Embryonic facial prominence (tissue), 1 donor: Measurements from ENCODE around the gene REN.

Experiments used
- DNase-seq: peaks from one replicate; pipeline ENCODE4 v3.0.0-alpha.2; 2016; ENCODE audit errors: extremely low spot score

Gene REN

DNA sequence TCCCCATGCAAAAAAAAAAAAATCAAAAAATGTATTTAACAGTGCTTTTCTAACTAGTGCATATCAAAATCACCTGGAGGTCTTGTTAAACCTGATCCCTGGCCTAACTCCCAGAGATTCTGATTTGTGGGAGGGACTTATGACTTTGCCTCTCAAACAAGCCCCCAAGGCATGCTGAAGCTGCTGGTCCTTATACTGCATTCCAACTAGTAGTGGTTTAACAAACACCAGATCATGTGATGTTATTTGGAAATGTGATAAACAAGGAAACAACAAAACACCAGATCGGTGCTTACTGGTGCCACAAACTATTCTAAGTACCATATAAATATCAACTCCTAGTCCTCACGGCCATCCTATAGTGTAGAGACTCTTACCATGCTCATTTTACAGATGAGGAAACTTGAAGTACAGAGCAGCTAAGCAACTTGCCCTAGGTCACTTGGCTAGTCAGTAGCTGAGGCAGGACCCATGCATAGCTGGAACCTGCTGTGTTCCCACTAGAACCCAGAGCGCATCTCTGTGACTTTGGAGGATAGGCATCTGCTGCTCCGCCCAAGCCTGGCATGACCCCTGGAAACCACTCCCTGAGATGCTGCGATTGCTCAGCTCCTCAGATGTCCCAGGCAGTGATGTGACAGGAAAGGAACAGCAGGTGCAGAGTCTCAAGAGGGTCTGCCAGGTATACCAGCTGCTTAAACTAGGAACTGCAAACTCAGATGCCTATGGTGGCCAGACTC lies 55.1 kb downstream of the REN start:
- DNase-seq, result no peak

DNA sequence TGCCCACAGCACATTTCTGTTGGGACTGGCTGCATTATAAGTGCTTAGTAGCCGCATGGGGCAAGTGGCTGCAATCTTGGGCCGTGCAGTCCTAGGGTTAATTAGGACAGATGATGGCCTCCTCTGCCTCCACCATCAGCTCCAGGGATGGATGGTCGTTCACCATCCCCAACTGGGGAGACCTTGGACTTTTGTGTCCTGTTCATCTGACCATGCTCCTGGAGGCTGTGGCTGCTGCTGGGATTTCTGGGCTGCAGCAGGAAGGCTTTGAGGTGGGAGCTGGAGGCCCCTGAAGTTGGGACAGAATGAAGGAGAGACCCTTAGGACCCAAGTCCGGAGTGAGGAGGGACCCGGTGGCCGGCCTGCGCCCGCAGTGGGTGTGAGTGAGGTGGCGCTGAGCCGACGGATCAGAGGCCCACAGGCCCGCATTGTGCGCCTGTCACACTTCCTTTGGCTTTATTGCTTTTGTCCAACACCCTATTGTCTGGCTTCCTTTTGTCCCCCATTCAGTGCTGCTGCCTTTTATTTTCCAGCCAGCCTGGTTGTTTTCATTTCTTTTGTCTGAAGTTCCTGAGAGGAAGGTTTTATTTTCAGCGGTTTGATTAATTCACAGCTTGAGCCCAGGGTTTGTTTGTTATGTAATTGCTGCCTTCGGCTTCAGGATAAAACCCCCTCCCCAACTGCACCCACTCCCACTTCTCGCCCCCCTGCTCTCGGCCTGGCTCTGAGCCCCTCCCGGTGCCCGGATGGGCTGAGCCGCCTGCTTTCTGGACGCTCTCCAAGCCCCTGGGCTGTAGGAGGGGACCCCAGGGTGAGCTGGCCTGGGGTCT lies 57.6 kb downstream of the REN start:
- no peak for DNase-seq

DNA sequence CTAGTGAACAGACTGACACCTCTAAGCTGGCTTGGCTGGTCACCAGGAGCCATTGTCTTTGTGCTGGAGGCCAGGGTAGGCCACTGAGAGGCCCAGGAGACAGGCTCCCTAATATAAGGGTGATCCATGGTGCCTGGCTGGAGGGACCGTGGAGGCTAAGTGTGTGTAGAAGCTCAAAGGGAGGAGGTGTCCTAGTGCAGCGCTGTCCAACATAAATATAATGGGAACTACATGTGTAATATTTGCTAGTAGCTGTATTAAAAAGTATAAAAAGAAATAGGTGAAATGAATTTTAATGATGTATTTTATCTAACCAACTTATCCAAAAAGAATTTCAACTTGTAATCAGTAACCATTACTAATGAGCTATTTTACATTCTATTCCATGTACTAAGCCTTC lies 58.2 kb downstream of the REN start:
- no peak for DNase-seq

DNA sequence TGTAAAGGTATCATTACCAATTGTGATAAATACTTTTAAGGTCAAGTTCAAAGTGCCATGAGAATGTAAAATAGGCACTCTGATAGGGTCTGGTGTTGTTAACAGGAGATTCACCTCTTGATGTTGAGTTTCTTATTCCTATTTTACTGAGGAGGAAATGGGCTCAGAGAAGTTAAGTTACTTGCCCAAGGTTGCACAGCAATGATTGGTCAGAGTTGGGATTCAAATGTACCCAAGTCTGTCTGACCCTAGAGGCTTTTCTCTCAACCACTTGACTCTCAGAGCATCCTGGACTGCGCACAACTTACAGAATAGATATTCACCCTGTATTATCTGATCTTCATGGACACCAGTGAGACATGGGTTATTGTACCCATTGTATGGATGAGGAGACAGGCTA lies 59.3 kb downstream of the REN start:
- no peak for DNase-seq

DNA sequence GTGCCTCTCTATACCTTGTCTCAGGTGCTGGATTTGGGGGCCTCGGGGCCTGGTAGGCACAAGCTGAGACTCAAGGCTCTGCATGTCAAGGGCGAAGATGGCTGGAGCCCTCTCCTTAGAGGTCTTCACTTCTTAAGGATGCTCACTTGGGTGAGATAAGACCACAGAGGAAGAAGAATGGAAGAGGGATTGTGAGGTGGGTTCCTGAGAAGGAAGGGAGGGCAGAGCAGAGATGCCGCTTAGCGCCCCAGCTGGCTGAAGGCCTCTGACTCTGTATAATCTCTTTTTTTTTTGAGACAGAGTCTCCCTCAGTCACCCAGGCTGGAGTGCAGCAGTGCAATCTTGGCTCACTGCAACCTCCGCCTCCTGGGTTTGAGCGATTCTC lies 61.0 kb downstream of the REN start:
- DNase-seq, result no peak
